RWPE1 (cell line): ENCODE measurements around the gene ST7.

Experiments
- CTCF ChIA-PET: fragments of 350-600 bp; sonication (Branson Sonifier 250); formaldehyde crosslinking; extraction: SDS; loops from one replicate; lab custom pipeline; 2021; lab: Yijun Ruan, JAX
- POLR2A ChIA-PET: fragments of 400-600 bp; formaldehyde crosslinking; extraction: SDS; loops from one replicate; lab custom pipeline; 2020; ENCODE audit warnings: antibody characterized with exemption; ENCODE audit not compliant: low non-redundant PET; lab: Yijun Ruan, JAX
- DNase-seq: peaks from one replicate; pipeline ENCODE4 v3.0.0; 2012; ENCODE audit warnings: low spot score
- H3K27ac ChIP-seq: fragments of 450-650 bp; 2 replicates; pipeline ENCODE4 v1.5.1; 2017
- CTCF ChIP-seq: fragments of 450-650 bp; conservative IDR thresholded peaks from 2 replicates; pipeline ENCODE4 v1.5.1; 2017; ENCODE audit warnings: low read depth, mild to moderate bottlenecking

ST7 gene

GRCh38 chr7:117005449-117005848 is 52.1 kb downstream of the ST7 start:
- TF ChIP-seq CTCF, result no peak
- DNase-seq, result no peak
- ChIA-PET POLR2A (no interaction called here), CTCF (no interaction called here)
- H3K27ac ChIP-seq, result no peak overlapping the region

- POLR2A ChIA-PET, result no interaction called here
Measured at GRCh38 chr7:117006907-117007684, 53.8 kb downstream of the ST7 start.

GRCh38 chr7:117008118-117008885 is 55.0 kb downstream of the ST7 start:
- POLR2A ChIA-PET, result no interaction called here
- no peak for DNase-seq
- TF ChIP-seq CTCF, result no peak
- CTCF ChIA-PET, result no interaction called here
- H3K27ac ChIP-seq, result no peak overlapping the region

More at GRCh38 chr7:117006907-117007684, 53.8 kb downstream of the ST7 start:
- no peak for TF ChIP-seq CTCF
- DNase-seq, result no peak
- CTCF ChIA-PET, result interaction anchor here (0.8 to 1.3 kb wide), 3 partner anchors 18 to 1706 kb away, joined by 4 to 6 read pairs (median 4); no protein-coding TSS in a partner anchor
- H3K27ac ChIP-seq, result no peak overlapping the region

GRCh38 chr7:117008886-117009531 is 55.7 kb downstream of the ST7 start:
- CTCF ChIA-PET, result no interaction called here
- TF ChIP-seq CTCF, result no peak
- DNase-seq, result no peak
- no peak overlapping the region for H3K27ac ChIP-seq
- POLR2A ChIA-PET, result no interaction called here

GRCh38 chr7:117009705-117010361 is 56.5 kb downstream of the ST7 start:
- TF ChIP-seq CTCF, result no peak
- CTCF ChIA-PET, result no interaction called here
- POLR2A ChIA-PET, result no interaction called here
- DNase-seq, result no peak
- H3K27ac ChIP-seq, result no peak overlapping the region
